ENCODE results near the gene TADA2B. TPM values are rescaled to one million over a fixed set of nuclear protein-coding genes. Genes with fewer than 3 reads are reported as not detected.

The TADA2B gene
- total and polyA plus RNA-seq, 2 experiments from 2014 or later: 15.4 to 20.1 TPM

- Histone ChIP-seq H2AFZ (no peak overlapping the region), H3K9me2 (replicated peaks; ENCODE audit: insufficient read depth) (no peaks in the 10 kb centered on the region), H3K36me3 (replicated peaks; ENCODE audit: insufficient read depth, low read depth) (no peaks in the 10 kb centered on the region), H3K9me3 (ENCODE audit: low read depth) (no peaks in the 10 kb centered on the region), H3K27me3 (no peaks in the 10 kb centered on the region), H4K20me1 (ENCODE audit: insufficient read depth, poor library complexity, severe bottlenecking) (no peaks in the 10 kb centered on the region), H3K4me3 (no peak overlapping the region), H3K4me2 (no peak overlapping the region), H3K4me1 (ENCODE audit: insufficient read depth) (peaks cover 8% of the 10 kb centered on the region), H3K27ac (no peak overlapping the region), H3K79me2 (no peaks in the 10 kb centered on the region)
- 95% methylated on average over 12 of the region's 12 CpGs for WGBS (ENCODE audit: low lambda C conversion rate, missing lambda C conversion rate)
- TF ChIP-seq EZH2phosphoT487 (IDR thresholded peaks at IDR 0.05; ENCODE audit: low read depth, severe bottlenecking, unreplicated experiment): no peak
- TF ChIP-seq CTCF (IDR thresholded peaks at IDR 0.05; ENCODE audit: poor library complexity): no peak
- TF ChIP-seq EZH2 (IDR thresholded peaks at IDR 0.05; ENCODE audit: borderline replicate concordance): no peak
- no peak for DNase-seq (ENCODE audit: low spot score)
Observed at GRCh38 chr4:7023901-7024300, 19.3 kb upstream of the TADA2B start.

- TF ChIP-seq EZH2 (IDR thresholded peaks at IDR 0.05; ENCODE audit: borderline replicate concordance): no peak
- no peak for TF ChIP-seq EZH2phosphoT487 (IDR thresholded peaks at IDR 0.05; ENCODE audit: low read depth, severe bottlenecking, unreplicated experiment)
- no peak for TF ChIP-seq CTCF (IDR thresholded peaks at IDR 0.05; ENCODE audit: poor library complexity)
- WGBS (ENCODE audit: low lambda C conversion rate, missing lambda C conversion rate): 95% methylated on average over 19 of the region's 19 CpGs
Observed at GRCh38 chr4:7024336-7024890, 18.8 kb upstream of the TADA2B start.

GRCh38 chr4:7025040-7025602, 18.1 kb upstream of the TADA2B start:
- H3K9me3 ChIP-seq (ENCODE audit: low read depth): no peaks in the 10 kb centered on the region
- no peaks in the 10 kb centered on the region for H3K9me2 ChIP-seq (replicated peaks; ENCODE audit: insufficient read depth)
- H4K20me1 ChIP-seq (ENCODE audit: insufficient read depth, poor library complexity, severe bottlenecking): no peaks in the 10 kb centered on the region
- DNase-seq (ENCODE audit: low spot score): no peak
- no peaks in the 10 kb centered on the region for H3K79me2 ChIP-seq
- H3K36me3 ChIP-seq (replicated peaks; ENCODE audit: insufficient read depth, low read depth): no peaks in the 10 kb centered on the region
- no peak for TF ChIP-seq EZH2 (IDR thresholded peaks at IDR 0.05; ENCODE audit: borderline replicate concordance)
- no peak for TF ChIP-seq CTCF (IDR thresholded peaks at IDR 0.05; ENCODE audit: poor library complexity)
- TF ChIP-seq EZH2phosphoT487 (IDR thresholded peaks at IDR 0.05; ENCODE audit: low read depth, severe bottlenecking, unreplicated experiment): no peak
- WGBS (ENCODE audit: low lambda C conversion rate, missing lambda C conversion rate): 92% methylated on average over 28 of the region's 28 CpGs
- H3K4me2 ChIP-seq: no peak overlapping the region
- peaks cover 8% of the 10 kb centered on the region for H3K4me1 ChIP-seq (ENCODE audit: insufficient read depth)
- H2AFZ ChIP-seq: no peak overlapping the region
- H3K27ac ChIP-seq: no peak overlapping the region
- no peak overlapping the region for H3K4me3 ChIP-seq
- H3K27me3 ChIP-seq: no peaks in the 10 kb centered on the region

More at GRCh38 chr4:7024336-7024890, 18.8 kb upstream of the TADA2B start:
- no peaks in the 10 kb centered on the region for H3K36me3 ChIP-seq (replicated peaks; ENCODE audit: insufficient read depth, low read depth)
- H4K20me1 ChIP-seq (ENCODE audit: insufficient read depth, poor library complexity, severe bottlenecking): no peaks in the 10 kb centered on the region
- DNase-seq (ENCODE audit: low spot score): no peak
- H2AFZ ChIP-seq: no peak overlapping the region
- no peaks in the 10 kb centered on the region for H3K27me3 ChIP-seq
- peaks cover 8% of the 10 kb centered on the region for H3K4me1 ChIP-seq (ENCODE audit: insufficient read depth)
- H3K9me3 ChIP-seq (ENCODE audit: low read depth): no peaks in the 10 kb centered on the region
- no peak overlapping the region for H3K4me3 ChIP-seq
- no peaks in the 10 kb centered on the region for H3K79me2 ChIP-seq
- no peak overlapping the region for H3K4me2 ChIP-seq
- no peak overlapping the region for H3K27ac ChIP-seq
- no peaks in the 10 kb centered on the region for H3K9me2 ChIP-seq (replicated peaks; ENCODE audit: insufficient read depth)

Measured in hepatocyte (in vitro differentiated cells).